Osteoblast (primary cell): Measurements from ENCODE around the gene IGFBP5. TPM values are rescaled to one million over a fixed set of nuclear protein-coding genes. Genes with fewer than 3 reads are reported as not detected.
A peak's percentile ranks its signal among the peaks of the same experiment; 100 is the strongest.

ENCODE experiments used
- DNase-seq: peaks from one replicate; pipeline ENCODE4 v3.0.0; 2011; ENCODE audit warnings: low spot score, mixed read lengths; ENCODE audit not compliant: insufficient read length; ENCODE audit errors: missing footprints
- H2AFZ ChIP-seq: 2 replicates; pipeline ENCODE4 v1.6.0; 2011; ENCODE audit warnings: mild to moderate bottlenecking, low read length
- H3K27ac ChIP-seq: 2 replicates; pipeline ENCODE4 v1.5.1; 2011; ENCODE audit warnings: mild to moderate bottlenecking, low read depth, low read length, moderate library complexity
- H3K27me3 ChIP-seq: 2 replicates; pipeline ENCODE4 v1.6.0; 2012; ENCODE audit warnings: mild to moderate bottlenecking, control low read depth, inconsistent platforms, low read length, moderate library complexity; ENCODE audit not compliant: insufficient read depth
- H3K36me3 ChIP-seq: 2 replicates; pipeline ENCODE4 v1.5.1; 2011; ENCODE audit warnings: mild to moderate bottlenecking, low read length, control low read depth, moderate library complexity; ENCODE audit not compliant: insufficient read depth
- H3K4me1 ChIP-seq: 2 replicates; pipeline ENCODE4 v1.5.1; 2011; ENCODE audit warnings: mild to moderate bottlenecking, low read length, control low read depth, moderate library complexity; ENCODE audit not compliant: insufficient read depth
- H3K4me2 ChIP-seq: 2 replicates; pipeline ENCODE4 v1.6.0; 2011; ENCODE audit warnings: mild to moderate bottlenecking, low read length; ENCODE audit not compliant: insufficient read depth
- H3K4me3 ChIP-seq: fragments of 200-600 bp; sonication (generic); 3 replicates; pipeline ENCODE4 v1.5.1; 2012; ENCODE audit warnings: mild to moderate bottlenecking, low read length, inconsistent platforms; ENCODE audit not compliant: insufficient read depth
- H3K79me2 ChIP-seq: 2 replicates; pipeline ENCODE4 v1.6.0; 2012; ENCODE audit warnings: mild to moderate bottlenecking, low read length, control low read depth, inconsistent platforms; ENCODE audit not compliant: insufficient read depth
- H3K9me3 ChIP-seq: 2 replicates; pipeline ENCODE4 v1.5.1; 2011; ENCODE audit warnings: low read depth, low read length, control low read depth
- H4K20me1 ChIP-seq: 2 replicates; pipeline ENCODE4 v1.6.0; 2012; ENCODE audit warnings: mild to moderate bottlenecking, low read length, control low read depth; ENCODE audit not compliant: insufficient read depth
- CTCF ChIP-seq: IDR thresholded peaks from 2 replicates; pipeline ENCODE4 v1.5.1; 2011; ENCODE audit warnings: mild to moderate bottlenecking, low read depth, low read length, moderate library complexity; ENCODE audit errors: extremely low read depth
- total RNA-seq: library from RNA; depleted of rRNA; stranded (reverse); fragments of >200 nt; gene quantifications from 2 replicates; pipeline ENCODE4 v1.2.3, GENCODE V29; 2012

Gene IGFBP5
- total RNA-seq, 1 donor, result 12.3 TPM

DNA sequence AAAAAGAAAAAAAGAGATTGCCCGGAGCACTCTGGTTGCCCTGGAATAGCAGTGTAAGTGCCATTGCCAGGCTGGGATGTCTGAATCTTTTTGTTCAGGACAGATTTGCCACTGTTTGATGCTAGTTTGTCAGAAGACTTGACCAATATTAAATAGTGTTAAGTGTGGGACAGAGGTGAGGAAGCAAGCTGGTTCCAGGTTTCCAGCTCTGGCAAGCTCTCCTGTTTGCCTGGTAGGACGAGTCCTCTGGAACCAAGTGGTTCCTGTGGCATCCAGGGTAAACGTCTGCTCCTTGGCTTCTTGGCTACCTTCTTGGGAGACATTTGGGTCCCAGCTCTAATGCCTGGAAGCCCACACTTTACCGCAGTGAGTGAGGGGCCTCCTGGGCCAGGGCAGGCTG, 20.8 kb upstream of the IGFBP5 start:
- Histone ChIP-seq H3K36me3 (no peaks in the 10 kb centered on the region), H3K4me3 (no peak overlapping the region), H4K20me1 (no peaks in the 10 kb centered on the region), H3K27me3 (peaks cover 59% of the 10 kb centered on the region), H3K9me3 (no peaks in the 10 kb centered on the region), H3K4me1 (peaks cover 16% of the 10 kb centered on the region), H3K27ac (no peak overlapping the region), H3K4me2 (no peak overlapping the region), H3K79me2 (no peaks in the 10 kb centered on the region), H2AFZ (no peak overlapping the region)
- TF ChIP-seq CTCF, result no peak
- DNase-seq, result no peak

- H2AFZ ChIP-seq, result no peak overlapping the region
- H4K20me1 ChIP-seq, result no peaks in the 10 kb centered on the region
- H3K9me3 ChIP-seq, result no peaks in the 10 kb centered on the region
- no peaks in the 10 kb centered on the region for H3K79me2 ChIP-seq
- no peak overlapping the region for H3K4me3 ChIP-seq
- no peak for TF ChIP-seq CTCF
- no peak overlapping the region for H3K4me2 ChIP-seq
- no peak overlapping the region for H3K27ac ChIP-seq
- H3K36me3 ChIP-seq, result no peaks in the 10 kb centered on the region
- peaks cover 57% of the 10 kb centered on the region for H3K27me3 ChIP-seq
- peaks cover 18% of the 10 kb centered on the region for H3K4me1 ChIP-seq
- DNase-seq, result no peak
Measured at GRCh38 chr2:216715402-216715974, 20.1 kb upstream of the IGFBP5 start.

DNA sequence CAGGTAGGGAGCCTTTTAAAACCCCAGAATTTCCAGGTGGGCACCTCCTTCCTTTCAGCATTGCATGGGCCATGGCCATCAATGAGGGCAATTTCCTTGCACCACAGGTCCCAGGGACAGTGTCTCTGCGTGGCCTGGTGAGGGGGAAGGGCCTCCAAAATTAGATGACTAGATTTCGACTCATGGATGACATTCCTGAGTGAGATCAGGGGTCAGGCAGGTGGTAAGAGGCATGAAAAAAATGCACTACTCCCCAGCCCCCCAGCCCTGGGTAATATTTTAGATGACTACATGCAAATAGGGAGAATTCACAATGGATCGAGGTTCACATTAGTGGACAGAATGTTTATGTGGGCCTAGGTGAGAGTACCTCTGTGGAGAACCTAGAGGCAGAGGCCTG, 19.0 kb upstream of the IGFBP5 start:
- Histone ChIP-seq H4K20me1 (no peaks in the 10 kb centered on the region), H3K27me3 (peaks cover 53% of the 10 kb centered on the region), H3K79me2 (no peaks in the 10 kb centered on the region), H3K36me3 (no peaks in the 10 kb centered on the region), H3K27ac (peak overlapping the region; percentile 27), H3K4me1 (peaks cover 18% of the 10 kb centered on the region), H3K4me2 (no peak overlapping the region), H3K4me3 (no peak overlapping the region), H3K9me3 (no peaks in the 10 kb centered on the region), H2AFZ (no peak overlapping the region)
- TF ChIP-seq CTCF, result no peak
- DNase-seq, result no peak

- no peak for TF ChIP-seq CTCF
- peaks cover 52% of the 10 kb centered on the region for H3K27me3 ChIP-seq
- H2AFZ ChIP-seq, result no peak overlapping the region
Measured at GRCh38 chr2:216713691-216714336, 18.5 kb upstream of the IGFBP5 start.

More at GRCh38 chr2:216713691-216714336, 18.5 kb upstream of the IGFBP5 start:
- DNase-seq, result peak; percentile 97
- peak overlapping the region; percentile 28 for H3K4me2 ChIP-seq
- H3K79me2 ChIP-seq, result no peaks in the 10 kb centered on the region
- no peaks in the 10 kb centered on the region for H4K20me1 ChIP-seq
- peak overlapping the region; percentile 27 for H3K27ac ChIP-seq
- peaks cover 18% of the 10 kb centered on the region for H3K4me1 ChIP-seq
- no peak overlapping the region for H3K4me3 ChIP-seq
- no peaks in the 10 kb centered on the region for H3K9me3 ChIP-seq
- H3K36me3 ChIP-seq, result no peaks in the 10 kb centered on the region
